EH (cell line): Measurements from ENCODE around the gene OR56B4.
A peak's percentile ranks its signal among the peaks of the same experiment; 100 is the strongest.

Experiments
- DNase-seq: peaks from one replicate; pipeline ENCODE4 v3.0.0-alpha.2; 2015; ENCODE audit warnings: low read depth

OR56B4 gene

DNA sequence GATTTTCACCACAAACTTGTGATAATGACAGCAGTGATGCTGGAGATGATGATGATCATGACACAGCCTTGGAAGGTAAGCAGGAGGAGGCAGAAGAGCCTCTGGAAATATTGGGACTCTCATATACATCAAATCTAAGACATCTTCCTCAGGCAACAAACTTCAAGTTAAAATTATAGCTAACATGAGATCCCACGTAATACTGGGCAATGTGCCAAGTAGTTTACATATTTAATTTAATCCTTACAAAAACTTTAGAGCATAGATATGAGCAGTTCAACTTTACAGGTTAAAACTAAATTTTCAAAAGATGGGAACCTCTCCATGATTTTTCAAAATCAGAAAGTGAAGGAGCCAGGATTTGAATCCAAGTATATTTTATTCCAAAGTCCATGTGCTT, 43.6 kb downstream of the OR56B4 start:
- no peak for DNase-seq

DNA sequence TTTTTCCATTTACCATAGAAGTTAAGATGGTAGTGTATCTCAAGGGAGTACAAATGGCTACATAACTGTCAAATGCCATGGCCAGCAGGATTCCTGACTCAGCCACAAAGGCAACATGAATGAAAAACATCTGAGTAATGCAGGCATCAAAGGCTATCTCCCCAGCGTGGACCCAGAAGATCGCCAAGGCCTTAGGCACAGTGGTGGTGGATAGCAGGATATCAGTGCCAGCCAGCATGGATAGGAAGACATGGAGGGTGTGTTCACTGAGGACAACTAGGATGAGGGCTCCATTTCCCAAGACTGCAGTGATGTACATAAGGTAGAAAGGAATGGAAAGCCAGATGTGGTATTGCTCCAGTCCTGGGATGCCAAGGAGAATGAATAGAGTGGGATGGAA, 44.6 kb downstream of the OR56B4 start:
- no peak for DNase-seq

DNA sequence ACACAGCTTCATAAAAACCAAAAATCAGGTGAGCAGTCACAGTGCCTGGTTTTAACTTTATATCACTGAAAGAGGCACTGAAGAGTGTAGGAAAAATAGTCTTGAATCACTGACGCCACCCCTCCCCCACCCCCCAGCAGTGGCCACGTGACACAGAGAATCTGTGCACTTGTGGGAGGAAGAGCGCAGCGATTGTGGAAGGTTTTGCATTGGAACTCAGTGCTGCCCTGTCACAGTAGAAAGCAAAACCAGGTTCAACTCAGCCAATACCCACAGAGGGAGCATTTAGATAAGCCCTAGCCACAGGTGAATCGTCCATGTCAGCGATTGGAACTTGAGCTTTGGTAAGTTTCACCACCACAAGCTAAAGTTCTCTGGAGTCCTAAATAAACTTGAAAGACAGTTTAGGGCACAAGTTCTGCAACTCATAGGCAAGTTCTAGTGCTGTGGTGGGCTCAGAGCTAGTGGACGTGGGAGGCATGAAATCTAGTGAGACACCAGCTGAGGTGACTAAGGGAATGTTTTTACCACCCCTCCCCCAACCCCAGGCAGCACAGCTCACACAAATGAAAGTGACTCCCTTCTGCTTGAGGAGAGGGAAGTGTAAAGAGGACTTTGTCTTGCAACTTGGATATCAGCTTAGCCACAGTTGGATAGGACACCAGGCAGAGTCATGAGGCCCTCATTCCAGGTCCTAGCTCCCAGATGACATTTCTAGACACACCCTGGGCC, 49.3 kb downstream of the OR56B4 start:
- peak; percentile 9 for DNase-seq
